Left colon (tissue), 2 donors: ENCODE measurements around the gene CD7. TPM values are rescaled to one million over a fixed set of nuclear protein-coding genes. Genes with fewer than 3 reads are reported as not detected.
A peak's percentile ranks its signal among the peaks of the same experiment; 100 is the strongest.

Experiments used
- ATAC-seq: fragments of 200-7000 bp; cut with Tn5 transposase; one replicate; pipeline ENCODE4 v1.9.1; 2020; ENCODE audit warnings: mild to moderate bottlenecking, moderate library complexity
- DNase-seq, 2 donors: peaks; one replicate each; pipeline ENCODE4 v3.0.0-alpha.2; 2020
- intact Hi-C, 2 donors: fragments of 100-400 bp; cut with DNase I in 1 of 2; cut with micrococcal nuclease in 1 of 2; formaldehyde crosslinking; loops; one replicate each; pipeline versions ENCODE4 v1.11.2 to v1.14.0; 2022; cut with DNase I, micrococcal nuclease
- total RNA-seq, 2 donors: library from RNA; stranded (reverse); fragmentation: NEBNext Ultra II Directional; extraction: Animal tissue kit (Norgen Biotek cat#: 25700); gene quantifications; one replicate each; pipeline ENCODE4 v1.2.1, GENCODE V29; 2021
- donor health status: DM: no; HTN: no; CAD: no.
- donor health status: DM: yes; HTN: yes; CAD: no.

The CD7 gene
- total RNA-seq, 2 donors from 2014 or later = 5.2 to 10.0 TPM

GRCh38 chr17:82294064-82294773, 23.2 kb downstream of the CD7 start:
- DNase-seq = no peak
- intact Hi-C loops = no loop called here
- no peak for ATAC-seq

GRCh38 chr17:82292251-82293154, 24.9 kb downstream of the CD7 start:
- intact Hi-C loops = no loop called here

DNA sequence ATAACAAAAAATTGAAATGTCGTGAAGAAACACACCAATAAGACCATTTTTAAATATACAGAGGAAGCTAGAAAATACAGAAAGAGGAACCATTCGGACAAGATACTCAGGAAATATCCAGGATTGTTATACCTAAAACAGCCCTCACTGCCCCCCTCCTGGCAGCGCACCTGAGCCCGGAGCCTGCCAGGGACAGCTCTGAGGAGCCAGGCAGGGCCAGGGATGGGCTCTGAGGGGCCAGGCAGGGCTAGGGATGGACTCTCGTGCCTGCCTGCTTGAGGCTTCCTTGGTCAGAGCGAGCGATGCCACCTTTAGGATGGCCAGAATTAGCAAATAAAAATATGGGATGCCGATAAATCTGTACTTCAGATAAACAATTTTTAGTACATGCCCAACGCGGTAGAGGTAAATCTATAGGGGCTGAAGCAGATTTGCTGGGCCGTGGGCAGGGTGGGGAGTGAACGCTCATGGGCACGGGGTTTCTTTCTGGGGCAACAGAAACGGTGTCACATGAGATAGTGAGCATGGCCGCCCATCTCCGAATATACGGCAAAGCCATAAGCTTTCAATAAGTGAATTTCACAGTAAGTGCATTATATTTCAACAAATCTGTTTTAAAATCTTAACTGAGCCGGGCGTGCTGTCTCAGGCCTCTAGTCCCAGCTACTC, 25.7 kb downstream of the CD7 start:
- DNase-seq (no peak), ATAC-seq (no peak)
- intact Hi-C loops = no loop called here

More at GRCh38 chr17:82292251-82293154, 24.9 kb downstream of the CD7 start:
- DNase-seq (peak; percentile 93 to 98), ATAC-seq (peak; percentile 68)

GRCh38 chr17:82287868-82288801, 29.3 kb downstream of the CD7 start:
- ATAC-seq (peak; percentile 78), DNase-seq (peak; percentile 90 to 96)
- intact Hi-C loops = no loop called here

- ATAC-seq = peak; percentile 60
- intact Hi-C loops = no loop called here
- peak in 1 of 2 donors; percentile 70 for DNase-seq
Observed at GRCh38 chr17:82287013-82287867, 30.2 kb downstream of the CD7 start.

- ATAC-seq = no peak
- intact Hi-C loops = no loop called here
- no peak for DNase-seq
Observed at GRCh38 chr17:82285141-82285540, 32.3 kb downstream of the CD7 start.

GRCh38 chr17:82283208-82283749, 34.1 kb downstream of the CD7 start:
- intact Hi-C loops = no loop called here
- ATAC-seq = no peak
- DNase-seq = no peak

DNA sequence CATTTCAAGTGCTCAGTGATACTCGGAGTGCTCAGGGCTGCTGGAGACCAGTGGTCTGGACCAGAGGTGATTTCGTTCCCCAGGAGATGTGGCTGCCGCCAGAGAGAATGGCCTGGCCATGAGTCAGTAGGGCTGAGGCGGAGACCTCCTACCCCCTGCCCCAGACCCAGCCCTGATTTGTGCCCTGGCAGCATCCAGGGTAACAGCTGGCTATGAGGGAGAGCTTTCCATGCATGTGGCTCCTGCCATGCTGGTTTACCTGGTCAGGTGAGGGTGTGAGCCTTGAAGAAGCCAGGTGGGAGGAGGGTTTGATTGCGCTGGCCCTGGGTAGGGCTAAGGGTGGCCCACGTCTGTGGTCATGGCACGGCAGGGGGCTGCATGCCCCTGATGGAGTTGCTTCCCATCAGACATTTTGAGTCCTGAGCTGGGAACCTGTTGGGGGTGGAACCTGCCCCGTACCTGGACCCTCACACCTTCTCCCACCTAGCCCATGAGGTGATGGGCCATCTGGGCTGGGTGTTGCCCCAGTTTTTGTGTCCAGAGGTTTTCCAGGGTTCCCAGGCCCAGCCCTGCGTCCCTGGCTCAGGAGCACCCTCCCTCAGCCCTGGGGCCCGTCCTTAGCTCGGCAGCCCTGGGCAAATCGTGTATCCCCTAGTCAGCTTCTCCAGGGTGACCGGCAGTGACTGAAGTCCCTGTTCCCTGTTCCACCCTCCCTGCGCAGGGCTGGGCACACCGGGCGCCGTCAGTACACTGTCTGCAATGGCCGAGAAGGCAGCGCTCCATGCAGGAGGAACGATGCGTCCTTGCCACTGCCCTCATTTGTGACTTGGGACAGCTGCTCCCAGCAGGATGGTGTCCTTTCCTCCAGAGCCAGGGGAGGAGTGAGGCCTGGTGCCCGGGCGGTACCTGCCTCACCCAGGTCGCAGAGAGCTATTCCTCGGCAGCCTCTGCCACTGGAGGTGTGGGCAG, 34.9 kb downstream of the CD7 start:
- intact Hi-C loops = no loop called here
- no peak for DNase-seq
- peak; percentile 43 for ATAC-seq

- intact Hi-C loops = no loop called here
- ATAC-seq (peak; percentile 73), DNase-seq (no peak)
Observed at GRCh38 chr17:82281502-82282238, 35.7 kb downstream of the CD7 start.

DNA sequence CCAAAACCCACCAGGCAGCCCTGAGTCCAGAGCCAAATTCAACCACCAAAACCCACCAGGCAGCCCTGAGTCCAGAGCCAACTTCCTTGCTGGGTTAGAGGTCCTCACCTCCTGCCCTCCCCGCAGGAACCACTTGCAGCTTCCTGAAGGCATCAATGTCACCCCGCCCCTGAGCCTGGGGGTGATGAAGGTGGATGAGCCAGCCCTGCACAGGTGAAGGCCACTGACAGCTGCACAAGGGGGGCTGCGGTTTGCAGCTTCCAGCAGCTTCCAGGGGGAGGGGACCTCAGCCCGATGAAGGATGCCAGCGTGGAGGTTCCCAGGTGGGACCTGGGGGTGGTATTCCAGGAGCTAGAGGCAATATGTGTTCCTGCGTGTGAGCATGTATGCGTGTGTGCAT, 36.3 kb downstream of the CD7 start:
- intact Hi-C loops = no loop called here
- no peak for ATAC-seq

GRCh38 chr17:82280537-82280936, 36.9 kb downstream of the CD7 start:
- DNase-seq = no peak

More for the DNA sequence above, 36.3 kb downstream of the CD7 start:
- no peak for DNase-seq

DNA sequence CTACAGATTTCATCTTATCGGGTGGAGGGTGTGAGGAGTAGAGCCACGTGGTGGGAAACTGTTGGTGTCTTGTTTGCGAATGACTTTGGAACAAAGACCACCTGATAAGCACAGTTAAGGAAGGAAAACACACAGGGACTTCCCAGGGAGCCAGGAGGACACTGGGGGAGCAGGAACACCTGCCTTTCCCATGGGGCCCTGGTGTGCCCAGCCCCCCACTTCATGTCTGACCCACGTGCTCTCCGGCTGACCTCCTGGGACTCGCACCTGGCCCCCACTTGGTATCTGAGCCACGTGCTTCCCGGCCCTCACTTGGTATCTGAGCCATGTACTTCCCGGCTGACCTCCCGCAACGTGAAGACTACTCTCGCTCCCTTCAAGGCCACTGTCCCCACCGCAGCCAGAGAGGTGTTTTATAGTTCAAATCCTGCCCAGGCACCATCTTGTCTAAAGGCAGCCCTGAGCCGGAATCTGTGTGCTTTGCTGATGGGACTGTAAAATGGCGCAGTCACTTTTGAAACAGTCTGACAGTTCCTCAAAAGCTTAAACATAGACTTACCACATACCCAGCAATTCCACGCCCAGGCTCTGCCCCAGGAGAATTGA, 38.5 kb downstream of the CD7 start:
- intact Hi-C loops = no loop called here
- ATAC-seq (no peak), DNase-seq (no peak)

More at GRCh38 chr17:82280537-82280936, 36.9 kb downstream of the CD7 start:
- ATAC-seq = no peak
- intact Hi-C loops = no loop called here

GRCh38 chr17:82278308-82278707, 39.1 kb downstream of the CD7 start:
- intact Hi-C loops = no loop called here
- DNase-seq = no peak
- no peak for ATAC-seq

DNA sequence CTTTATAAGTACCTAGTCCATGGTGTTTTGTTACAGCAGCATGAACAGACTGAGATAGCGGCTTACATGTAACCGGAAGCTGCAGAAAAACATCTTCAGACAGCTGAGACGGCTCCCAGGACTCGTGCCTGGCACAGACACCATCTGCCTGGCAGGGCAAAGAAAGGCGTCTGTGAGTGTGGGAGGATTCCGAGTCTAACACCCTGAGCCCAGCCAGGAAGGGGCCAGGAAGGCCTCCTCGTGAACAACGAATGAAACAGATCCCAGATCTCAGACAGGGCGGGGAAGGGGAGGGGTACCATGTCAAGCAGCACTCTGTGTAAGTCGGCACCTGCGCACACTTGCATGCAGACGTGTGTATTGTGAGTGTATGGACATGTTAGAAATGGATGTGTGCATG, 39.6 kb downstream of the CD7 start:
- intact Hi-C loops = no loop called here
- no peak for DNase-seq
- ATAC-seq = no peak

GRCh38 chr17:82276938-82277337, 40.5 kb downstream of the CD7 start:
- ATAC-seq (no peak), DNase-seq (no peak)
- intact Hi-C loops = no loop called here
